GM10266 (cell line): Measurements from ENCODE around the gene AK9.
"Not testable (repeated sequence)": the region's sequence is repeated elsewhere in the genome, so short reads cannot be mapped to it uniquely, and the experiment has no call there.

Source experiments
- DNase-seq: peaks from one replicate; pipeline ENCODE4 v3.0.0; 2012; ENCODE audit errors: extremely low spot score
- CTCF ChIP-seq: IDR thresholded peaks from 2 replicates; pipeline ENCODE4 v1.5.1; 2012; ENCODE audit warnings: mild to moderate bottlenecking, low read depth; ENCODE audit not compliant: control insufficient read depth, insufficient read depth; ENCODE audit errors: missing control alignments

AK9 gene

DNA sequence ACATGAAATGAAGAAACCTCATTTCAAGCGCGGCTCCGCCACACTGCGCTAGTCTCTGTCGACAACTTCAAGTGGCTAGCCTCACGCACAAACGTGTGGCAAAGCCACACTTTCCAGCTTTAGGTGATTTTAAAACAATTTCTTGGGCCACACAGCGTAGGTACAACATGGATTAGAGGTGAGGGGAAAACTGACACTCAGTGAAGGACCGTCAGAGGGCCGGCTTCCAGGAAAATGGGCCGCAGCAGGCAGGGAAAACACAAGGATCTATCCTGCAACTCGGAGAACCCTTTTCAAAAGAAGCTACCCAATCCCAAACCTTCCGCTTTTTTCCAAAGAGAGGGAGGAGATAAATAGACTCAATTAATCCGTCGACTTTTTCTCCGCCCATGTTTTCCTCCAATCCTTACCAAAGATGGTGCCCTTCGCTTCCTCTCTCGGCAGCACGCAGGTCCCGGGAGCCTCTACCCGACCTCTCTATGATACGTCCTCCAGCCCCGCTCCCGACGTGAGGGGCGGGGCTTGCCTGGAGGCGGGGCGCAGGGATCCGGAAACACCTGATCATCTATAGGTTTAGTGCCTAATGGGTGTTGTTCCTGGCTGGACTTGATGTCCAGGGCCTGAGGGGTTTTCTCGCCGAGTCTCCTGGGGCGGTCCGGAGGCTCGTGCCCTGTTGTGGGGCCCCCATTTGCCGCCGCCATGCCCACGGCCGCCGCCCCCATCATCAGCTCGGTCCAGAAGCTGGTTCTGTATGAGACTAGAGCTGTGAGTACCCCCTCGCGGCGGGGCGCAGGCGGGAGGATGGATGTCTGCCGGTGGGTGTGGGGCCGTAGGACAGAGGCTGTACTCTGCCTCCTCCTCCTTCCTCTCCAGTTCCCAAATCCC lies at the start of gene AK9, which contains the start of gene FIG4:
Gene AK9, minus strand, starts transcription at position 466 of the 885 bp plus-strand sequence. CDS start 15,457 bp downstream, outside the sequence.
Gene FIG4, plus strand, starts transcription at position 560 of the 885 bp plus-strand sequence. Its CDS starts 140 bp downstream, at position 700.
- peak; percentile 87 for DNase-seq

DNA sequence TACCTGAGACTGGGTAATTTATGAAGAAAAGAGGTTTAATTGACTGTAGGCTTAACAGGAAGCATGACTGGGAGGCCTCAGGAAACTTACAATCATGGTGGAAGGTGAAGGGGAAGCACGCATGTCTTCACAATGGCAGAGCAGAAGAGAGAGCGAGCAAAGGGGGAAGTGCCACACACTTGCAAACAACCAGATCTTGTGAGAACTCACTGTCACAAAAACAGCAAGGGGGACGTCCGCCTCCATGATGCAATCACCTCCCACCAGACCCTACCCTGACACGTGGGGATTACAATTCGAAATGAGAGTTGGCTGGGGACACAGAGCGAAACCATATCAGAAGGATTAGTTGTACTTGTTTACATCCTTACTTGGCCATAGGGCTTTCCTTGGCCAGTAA lies 49.8 kb upstream of the AK9 start:
- TF ChIP-seq CTCF, result no peak
- no peak for DNase-seq

More for the DNA sequence above, at the start of gene AK9, which contains the start of gene FIG4:
- peak; percentile 31 for TF ChIP-seq CTCF

DNA sequence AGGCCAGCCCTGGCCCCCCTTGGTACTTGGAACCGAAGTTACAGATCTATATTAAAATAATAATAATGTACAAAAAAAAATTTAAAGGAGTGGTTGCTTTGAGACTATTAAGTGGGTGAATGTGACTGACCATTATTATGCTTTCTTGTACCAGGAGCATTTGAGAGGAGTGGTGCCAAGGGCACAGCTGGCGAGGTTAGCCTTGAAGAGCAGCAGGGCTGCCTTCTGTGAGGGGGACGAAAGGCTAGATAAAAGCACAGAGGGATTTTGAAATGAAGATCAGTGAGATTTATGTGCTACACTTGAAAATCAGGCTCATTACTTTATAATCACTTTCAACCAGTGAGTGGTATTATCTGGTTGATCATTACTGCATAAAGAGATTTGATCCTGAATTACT lies 48.7 kb upstream of the AK9 start:
- no peak for DNase-seq
- TF ChIP-seq CTCF, result no peak

DNA sequence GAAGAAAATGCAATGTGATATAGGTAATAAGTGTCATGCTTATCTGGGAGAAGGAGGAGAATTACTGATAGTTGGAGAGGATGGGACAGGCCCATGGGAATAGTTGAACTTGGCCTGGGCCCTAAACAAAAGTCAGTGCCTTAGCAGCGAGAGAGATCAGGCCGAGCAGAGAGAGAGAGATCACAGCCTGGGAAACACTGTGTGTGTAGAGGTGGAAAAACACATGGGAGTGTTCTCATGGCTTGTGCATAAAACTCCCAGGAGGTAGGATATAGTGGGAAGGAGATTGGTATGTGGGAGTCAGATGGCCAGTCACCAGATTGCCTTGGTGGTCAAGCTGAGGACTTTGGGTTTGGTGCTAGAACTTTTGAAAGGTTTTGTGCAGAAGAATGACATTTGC lies 47.7 kb upstream of the AK9 start:
- no peak for DNase-seq
- TF ChIP-seq CTCF, result no peak

- no peak for DNase-seq
- no peak for TF ChIP-seq CTCF
Measured at GRCh38 chr6:109738255-109738654, 47.3 kb upstream of the AK9 start.

- DNase-seq, result no peak
- no peak for TF ChIP-seq CTCF
Measured at GRCh38 chr6:109736273-109737025, 45.4 kb upstream of the AK9 start.

GRCh38 chr6:109725250-109725649 lies 34.2 kb upstream of the AK9 start:
- not testable (repeated sequence) for DNase-seq
